NCI-H460 (cell line): ENCODE results near the gene IGSF5. TPM values are rescaled to one million over a fixed set of nuclear protein-coding genes. Genes with fewer than 3 reads are reported as not detected.
"Not testable (repeated sequence)": the region's sequence is repeated elsewhere in the genome, so short reads cannot be mapped to it uniquely, and the experiment has no call there.

Experiments used
- DNase-seq: peaks from one replicate; pipeline ENCODE4 v3.0.0-alpha.2; 2016; ENCODE audit warnings: low read depth; ENCODE audit errors: extremely low read depth
- total RNA-seq: library from RNA; depleted of rRNA; stranded (reverse); fragments of >200 nt; shearing (Covaris generic); gene quantifications from 2 replicates; pipeline ENCODE4 v1.2.3, GENCODE V29; 2014

Gene IGSF5
- total RNA-seq, 1 experiment from 2014 or later: not detected

GRCh38 chr21:39737376-39738000 lies 7.5 kb upstream of the IGSF5 start:
- DNase-seq: no peak

GRCh38 chr21:39738566-39738965 lies 6.4 kb upstream of the IGSF5 start:
- DNase-seq: no peak

DNA sequence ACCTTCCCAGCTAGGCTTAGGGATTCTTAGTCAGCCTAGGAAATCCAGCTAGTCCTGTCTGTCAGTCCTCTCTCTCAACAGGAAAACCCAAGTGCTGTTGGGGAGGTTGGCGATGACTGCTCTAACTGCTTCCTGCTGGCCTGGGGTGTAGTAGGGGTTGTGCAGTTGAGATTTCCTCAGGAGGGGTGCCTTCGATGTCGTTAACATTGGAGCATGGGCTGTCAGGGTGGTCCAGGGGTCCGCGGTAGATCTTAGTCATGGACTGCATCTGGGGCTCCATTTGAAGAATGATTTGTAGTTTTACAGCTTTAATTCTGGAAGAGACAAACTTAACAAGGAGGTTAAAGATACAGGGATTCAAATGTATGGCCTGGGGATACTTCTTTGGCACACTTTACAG lies 5.5 kb upstream of the IGSF5 start:
- DNase-seq: not testable (repeated sequence)

DNA sequence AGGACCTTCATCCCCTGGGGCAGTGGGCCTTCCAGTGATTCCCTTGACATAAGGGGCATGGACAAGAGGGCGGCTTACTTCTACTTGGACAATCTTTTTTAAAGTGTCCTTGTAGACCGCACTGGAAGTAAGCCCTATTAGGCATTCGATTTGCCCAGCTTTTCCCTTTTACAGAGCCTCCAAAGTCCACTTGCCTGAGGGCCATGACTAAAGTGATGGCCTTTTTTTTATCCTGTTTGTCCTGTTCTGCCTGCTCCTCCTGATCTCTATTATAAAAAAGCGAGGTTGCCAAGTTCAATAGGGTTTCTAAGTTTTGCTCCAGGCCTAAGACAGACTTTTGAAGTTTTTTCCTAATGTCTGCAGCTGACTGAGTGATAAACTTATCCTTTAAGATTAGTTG lies 2.4 kb upstream of the IGSF5 start:
- DNase-seq: not testable (repeated sequence)

DNA sequence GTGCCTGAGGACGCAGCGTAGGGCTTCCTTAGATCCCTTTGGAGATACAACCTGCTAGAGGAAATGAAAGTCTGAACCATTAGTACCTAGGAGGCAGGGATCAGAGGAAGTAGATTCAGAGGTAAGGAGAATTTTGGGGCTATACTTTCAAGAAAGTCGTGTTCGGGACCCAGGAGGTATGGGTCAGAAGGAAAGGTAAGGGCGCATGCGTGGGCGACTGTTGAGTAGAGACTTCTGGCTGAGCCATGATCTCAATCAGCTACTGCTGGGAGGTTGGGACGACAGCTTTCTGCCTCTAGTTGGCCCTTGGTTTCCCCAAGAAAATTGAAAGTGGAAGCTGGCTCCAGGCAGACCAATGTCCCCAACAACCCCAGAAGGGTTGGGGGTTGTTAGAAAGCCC lies 349 bp downstream of the IGSF5 start:
- DNase-seq: not testable (repeated sequence)

DNA sequence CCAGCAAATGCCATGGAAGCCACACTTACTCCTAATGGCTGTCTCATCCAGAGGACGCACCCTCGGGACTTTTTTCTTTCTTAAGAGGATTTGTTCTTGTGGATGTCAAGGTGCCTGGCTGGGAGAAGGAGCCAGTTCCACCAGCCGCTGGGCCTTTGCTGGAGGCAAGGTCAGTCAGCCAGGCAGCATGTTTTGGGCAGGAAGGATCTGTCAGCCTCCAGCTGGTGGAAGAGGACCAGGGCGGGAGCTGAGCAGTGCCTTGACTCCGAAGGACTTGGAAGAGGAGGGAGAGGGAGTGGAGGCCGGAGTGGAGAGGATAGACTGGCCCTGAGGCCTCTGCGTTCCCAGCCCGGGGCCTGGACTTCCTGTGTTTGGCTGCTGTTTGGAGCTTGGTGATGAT lies 5.7 kb downstream of the IGSF5 start:
- no peak for DNase-seq

GRCh38 chr21:39754811-39755210 lies 9.8 kb downstream of the IGSF5 start:
- no peak for DNase-seq

- no peak for DNase-seq
Measured at GRCh38 chr21:39756285-39756684, 11.3 kb downstream of the IGSF5 start.

- DNase-seq: no peak
Measured at GRCh38 chr21:39763272-39763970, 18.4 kb downstream of the IGSF5 start.

GRCh38 chr21:39774227-39774626 lies 29.2 kb downstream of the IGSF5 start:
- no peak for DNase-seq

GRCh38 chr21:39775816-39776215 lies 30.8 kb downstream of the IGSF5 start:
- no peak for DNase-seq

DNA sequence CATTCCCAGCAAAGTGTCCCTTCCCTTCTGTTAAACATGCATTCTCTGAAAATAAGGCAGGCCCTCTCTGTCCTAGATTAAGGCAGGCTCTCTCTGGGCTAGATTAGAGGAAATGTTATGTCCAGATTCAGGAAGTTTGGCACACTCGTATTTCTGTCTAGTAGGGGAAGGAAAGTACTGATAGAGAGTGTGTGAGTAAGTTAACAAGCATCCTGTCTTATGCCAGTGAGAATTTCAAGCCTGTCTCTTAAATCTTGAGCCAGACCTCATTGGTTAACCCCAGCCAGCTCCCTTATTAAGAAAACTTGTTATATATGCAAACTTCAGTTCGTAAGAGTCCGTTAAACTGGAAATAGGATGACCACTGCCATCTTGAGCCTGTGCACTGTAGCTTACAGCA lies 31.6 kb downstream of the IGSF5 start:
- no peak for DNase-seq

GRCh38 chr21:39781331-39781730 lies 36.3 kb downstream of the IGSF5 start:
- DNase-seq: no peak

DNA sequence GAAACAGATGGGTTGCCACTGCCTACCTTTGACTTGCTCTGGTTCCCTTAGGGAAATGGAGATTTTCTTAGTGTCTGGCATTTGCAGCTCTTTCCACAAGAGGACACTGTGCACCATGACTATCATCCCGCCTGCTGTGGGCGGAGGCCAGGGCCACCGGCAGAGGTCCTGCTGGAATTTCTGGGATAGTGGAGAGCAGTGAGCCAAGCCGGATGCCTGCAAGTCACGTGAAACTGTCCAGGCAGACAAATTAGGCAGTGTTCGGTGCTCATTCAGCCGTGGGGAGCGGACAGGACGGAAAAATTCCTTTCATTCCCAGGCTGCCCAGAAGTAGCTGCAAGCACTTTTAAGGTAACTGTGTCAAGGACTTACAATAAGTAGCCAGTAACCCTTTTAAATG lies 43.4 kb downstream of the IGSF5 start:
- DNase-seq: peak; percentile 31

DNA sequence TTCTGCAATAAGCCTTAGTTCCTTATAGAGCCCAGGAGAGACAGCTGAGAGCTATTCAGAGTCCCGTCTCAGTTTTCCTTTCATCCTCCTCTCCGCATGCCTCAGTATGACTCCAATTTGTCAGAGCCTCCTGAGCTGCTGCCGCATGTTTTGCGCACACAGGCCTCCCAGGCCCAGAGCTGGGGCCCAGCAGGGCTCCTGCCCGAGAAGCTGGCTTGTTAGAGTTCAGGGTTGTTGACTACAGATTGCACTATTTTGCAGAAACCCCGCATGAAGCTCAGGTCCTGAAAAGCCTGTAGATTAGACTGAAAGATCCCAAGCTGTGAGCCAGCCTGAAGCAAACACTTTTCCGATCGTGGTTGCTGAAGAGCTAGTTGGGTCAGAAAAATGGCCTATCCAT lies 51.5 kb downstream of the IGSF5 start:
- DNase-seq: no peak

- no peak for DNase-seq
Measured at GRCh38 chr21:39799178-39799577, 54.2 kb downstream of the IGSF5 start.

DNA sequence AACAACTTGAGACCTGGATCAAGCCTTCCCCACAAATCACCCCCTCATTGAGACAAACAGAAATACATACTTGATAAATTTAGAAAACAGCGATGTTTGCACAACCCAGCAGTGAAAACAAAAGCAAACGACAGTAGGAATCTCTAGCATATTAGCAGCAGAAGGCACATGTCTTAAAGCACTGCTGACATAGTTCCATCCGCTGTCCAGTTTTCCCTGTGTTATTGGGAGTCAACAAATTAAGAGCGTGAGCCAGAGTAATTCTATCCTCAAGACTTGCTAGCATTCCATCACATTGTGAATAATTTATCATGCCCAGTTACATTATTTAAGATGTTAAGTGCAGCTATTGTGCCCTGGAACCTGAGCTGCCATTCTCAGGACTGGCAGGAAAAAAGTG lies 55.3 kb downstream of the IGSF5 start:
- DNase-seq: no peak

GRCh38 chr21:39802217-39802616 lies 57.2 kb downstream of the IGSF5 start:
- DNase-seq: no peak

GRCh38 chr21:39803393-39803792 lies 58.4 kb downstream of the IGSF5 start:
- no peak for DNase-seq

DNA sequence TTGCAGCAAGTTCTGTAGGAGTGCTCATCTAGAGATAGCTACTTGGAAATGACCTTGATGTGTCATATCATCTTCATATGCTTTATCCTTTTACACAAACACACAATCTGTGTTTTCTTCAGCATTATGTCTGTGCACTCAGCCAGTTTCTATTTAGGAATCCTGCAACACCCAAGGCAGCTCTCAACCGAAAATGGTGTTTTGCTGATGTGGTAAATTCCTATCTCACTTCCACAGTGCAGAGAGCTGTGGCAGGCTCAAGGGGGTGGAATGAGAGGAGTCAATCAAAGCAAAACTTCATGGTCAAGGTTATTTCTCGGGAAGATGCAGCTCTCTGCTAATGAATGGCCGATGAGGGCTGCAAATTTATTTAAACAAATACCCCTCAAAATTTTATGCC lies 59.3 kb downstream of the IGSF5 start:
- DNase-seq: no peak

DNA sequence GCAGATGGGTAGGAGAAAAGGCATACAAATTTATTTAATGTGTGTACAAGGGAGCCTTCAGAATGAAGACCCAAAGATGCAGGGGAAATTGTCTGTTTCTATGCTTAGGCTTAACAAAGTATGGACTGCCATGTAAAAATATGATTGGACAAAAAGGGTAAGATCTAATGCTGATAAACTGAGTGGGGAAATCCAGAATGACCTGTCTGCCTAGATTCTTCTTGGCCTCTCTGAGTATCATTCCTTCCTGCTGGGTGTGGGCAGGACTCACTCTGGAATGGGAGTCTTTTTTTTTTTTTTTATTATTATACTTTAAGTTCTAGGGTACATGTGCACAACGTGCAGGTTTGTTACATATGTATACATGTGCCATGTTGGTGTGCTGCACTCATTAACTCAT lies 61.0 kb downstream of the IGSF5 start:
- DNase-seq: no peak

- DNase-seq: no peak
Measured at GRCh38 chr21:39807738-39808137, 62.8 kb downstream of the IGSF5 start.

GRCh38 chr21:39809936-39810335 lies 65.0 kb downstream of the IGSF5 start:
- DNase-seq: no peak
